NCI-H1092 (cell line): Measurements from ENCODE around the gene ELMOD2.
A peak's percentile ranks its signal among the peaks of the same experiment; 100 is the strongest.
"Not testable (repeated sequence)": the region's sequence is repeated elsewhere in the genome, so short reads cannot be mapped to it uniquely, and the experiment has no call there.

Source experiments
- DNase-seq: peaks from one replicate; lab custom pipeline; 2025; lab: John Stamatoyannopoulos, UW

The ELMOD2 gene

GRCh38 chr4:140523857-140524742 is at the start of gene ELMOD2:
ELMOD2 (plus strand) TSS chr4:140524168; CDS start chr4:140525429, 1,261 bp downstream.
- DNase-seq: peak; percentile 98

GRCh38 chr4:140483445-140483844 is 40.5 kb upstream of the ELMOD2 start:
- no peak for DNase-seq

GRCh38 chr4:140485939-140486338 is 38.0 kb upstream of the ELMOD2 start:
- no peak for DNase-seq

- no peak for DNase-seq
These were observed 26.6 kb upstream of the ELMOD2 start for GRCh38 chr4:140497405-140497746.

- DNase-seq: no peak
These were observed 26.0 kb upstream of the ELMOD2 start, which contains the start of gene MGAT4D for GRCh38 chr4:140497747-140498636. MGAT4D (minus strand) TSS chr4:140498293; CDS start chr4:140498222, 71 bp downstream.

GRCh38 chr4:140499391-140499790 is 24.6 kb upstream of the ELMOD2 start:
- no peak for DNase-seq

- no peak for DNase-seq
These were observed 19.7 kb upstream of the ELMOD2 start for GRCh38 chr4:140504261-140504660.

GRCh38 chr4:140513765-140514164 is 10.2 kb upstream of the ELMOD2 start:
- not testable (repeated sequence) for DNase-seq

GRCh38 chr4:140515423-140515822 is 8.5 kb upstream of the ELMOD2 start:
- no peak for DNase-seq

GRCh38 chr4:140523370-140523856 is 555 bp upstream of the ELMOD2 start:
- no peak for DNase-seq

GRCh38 chr4:140529434-140529833 is 5.5 kb downstream of the ELMOD2 start:
- DNase-seq: no peak

- DNase-seq: no peak
These were observed 10.0 kb downstream of the ELMOD2 start for GRCh38 chr4:140533951-140534480.

- DNase-seq: no peak
These were observed 32.6 kb downstream of the ELMOD2 start for GRCh38 chr4:140556372-140557085.

GRCh38 chr4:140557831-140558435 is 34.0 kb downstream of the ELMOD2 start:
- DNase-seq: no peak

- DNase-seq: no peak
These were observed 35.7 kb downstream of the ELMOD2 start for GRCh38 chr4:140559696-140560095.

GRCh38 chr4:140568507-140569306 is 44.7 kb downstream of the ELMOD2 start, which contains the start of gene UCP1:
UCP1 (minus strand) TSS chr4:140568961; CDS start chr4:140568729, 232 bp downstream.
- DNase-seq: no peak

- DNase-seq: no peak
These were observed 45.3 kb downstream of the ELMOD2 start for GRCh38 chr4:140569307-140569638.

- no peak for DNase-seq
These were observed 47.7 kb downstream of the ELMOD2 start for GRCh38 chr4:140571620-140572019.

- DNase-seq: no peak
These were observed 51.5 kb downstream of the ELMOD2 start for GRCh38 chr4:140575489-140575888.

GRCh38 chr4:140579278-140579677 is 55.3 kb downstream of the ELMOD2 start:
- DNase-seq: no peak
